Measurements from ENCODE around the gene USP36. TPM values are rescaled to one million over a fixed set of nuclear protein-coding genes. Genes with fewer than 3 reads are reported as not detected.

USP36 gene
- total and polyA plus RNA-seq, 2 experiments from 2014 or later, result 27.1 to 27.8 TPM

GRCh38 chr17:78865682-78866390, 25.2 kb upstream of the USP36 start:
- no peaks in the 10 kb centered on the region for H3K27me3 ChIP-seq
- no peaks in the 10 kb centered on the region for H3K4me1 ChIP-seq (ENCODE audit: low read depth)
- no peaks in the 10 kb centered on the region for H3K9me3 ChIP-seq (ENCODE audit: low read depth)
- peak; percentile 81 to 83 for DNase-seq (ENCODE audit: low read depth in 1 of 2, low spot score in 1 of 2)
- no peak overlapping the region for H3K27ac ChIP-seq
- TF ChIP-seq CTCF (IDR thresholded peaks at IDR 0.05; ENCODE audit: low read depth, low read length), result peak; percentile 93
- H3K36me3 ChIP-seq, result no peaks in the 10 kb centered on the region
- no peak overlapping the region for H3K4me3 ChIP-seq

- Histone ChIP-seq H3K9me3 (ENCODE audit: low read depth) (no peaks in the 10 kb centered on the region), H3K4me3 (no peak overlapping the region), H3K36me3 (no peaks in the 10 kb centered on the region), H3K27ac (no peak overlapping the region), H3K4me1 (ENCODE audit: low read depth) (no peaks in the 10 kb centered on the region), H3K27me3 (no peaks in the 10 kb centered on the region)
- TF ChIP-seq CTCF (IDR thresholded peaks at IDR 0.05; ENCODE audit: low read depth, low read length), result no peak
- DNase-seq (ENCODE audit: low read depth in 1 of 2, low spot score in 1 of 2), result no peak
Measured at GRCh38 chr17:78864117-78864516, 23.5 kb upstream of the USP36 start.

GRCh38 chr17:78862073-78863023, 21.7 kb upstream of the USP36 start:
- Histone ChIP-seq H3K4me3 (no peak overlapping the region), H3K36me3 (no peaks in the 10 kb centered on the region), H3K4me1 (ENCODE audit: low read depth) (no peaks in the 10 kb centered on the region), H3K27ac (no peak overlapping the region), H3K27me3 (no peaks in the 10 kb centered on the region), H3K9me3 (ENCODE audit: low read depth) (no peaks in the 10 kb centered on the region)
- DNase-seq (ENCODE audit: low read depth in 1 of 2, low spot score in 1 of 2), result peak in 1 of 2 donors; percentile 95
- TF ChIP-seq CTCF (IDR thresholded peaks at IDR 0.05; ENCODE audit: low read depth, low read length), result no peak

GRCh38 chr17:78861229-78861628, 20.6 kb upstream of the USP36 start:
- TF ChIP-seq CTCF (IDR thresholded peaks at IDR 0.05; ENCODE audit: low read depth, low read length), result no peak
- Histone ChIP-seq H3K27me3 (no peaks in the 10 kb centered on the region), H3K27ac (no peak overlapping the region), H3K4me3 (no peak overlapping the region), H3K4me1 (ENCODE audit: low read depth) (no peaks in the 10 kb centered on the region), H3K36me3 (no peaks in the 10 kb centered on the region), H3K9me3 (ENCODE audit: low read depth) (no peaks in the 10 kb centered on the region)
- DNase-seq (ENCODE audit: low read depth in 1 of 2, low spot score in 1 of 2), result no peak

GRCh38 chr17:78859051-78859450, 18.4 kb upstream of the USP36 start:
- Histone ChIP-seq H3K4me3 (no peak overlapping the region), H3K4me1 (ENCODE audit: low read depth) (no peaks in the 10 kb centered on the region), H3K9me3 (ENCODE audit: low read depth) (no peaks in the 10 kb centered on the region), H3K27me3 (no peaks in the 10 kb centered on the region), H3K36me3 (no peaks in the 10 kb centered on the region), H3K27ac (no peak overlapping the region)
- no peak for DNase-seq (ENCODE audit: low read depth in 1 of 2, low spot score in 1 of 2)
- TF ChIP-seq CTCF (IDR thresholded peaks at IDR 0.05; ENCODE audit: low read depth, low read length), result no peak
